Skin epidermis (tissue), 12 donors: ENCODE measurements around the gene SAFB.
"Not testable (repeated sequence)": the region's sequence is repeated elsewhere in the genome, so short reads cannot be mapped to it uniquely, and the experiment has no call there.

ENCODE experiments used
- H3K27ac ChIP-seq, 21 experiments: fragments of 200-600 bp; sonication (generic) in 11 of 21; one replicate each; pipeline ENCODE4 v1.5.0; 2020; ENCODE audit warnings: mild to moderate bottlenecking in 3 of 21, inconsistent platforms in 2 of 21, moderate library complexity in 2 of 21
- H3K4me3 ChIP-seq, 7 experiments: fragments of 200-600 bp; sonication (generic) in 2 of 7; one replicate each; pipeline ENCODE4 v1.5.0; 2020; ENCODE audit warnings: inconsistent platforms in 2 of 7, mild to moderate bottlenecking in 2 of 7, moderate library complexity in 1 of 7

SAFB gene

DNA sequence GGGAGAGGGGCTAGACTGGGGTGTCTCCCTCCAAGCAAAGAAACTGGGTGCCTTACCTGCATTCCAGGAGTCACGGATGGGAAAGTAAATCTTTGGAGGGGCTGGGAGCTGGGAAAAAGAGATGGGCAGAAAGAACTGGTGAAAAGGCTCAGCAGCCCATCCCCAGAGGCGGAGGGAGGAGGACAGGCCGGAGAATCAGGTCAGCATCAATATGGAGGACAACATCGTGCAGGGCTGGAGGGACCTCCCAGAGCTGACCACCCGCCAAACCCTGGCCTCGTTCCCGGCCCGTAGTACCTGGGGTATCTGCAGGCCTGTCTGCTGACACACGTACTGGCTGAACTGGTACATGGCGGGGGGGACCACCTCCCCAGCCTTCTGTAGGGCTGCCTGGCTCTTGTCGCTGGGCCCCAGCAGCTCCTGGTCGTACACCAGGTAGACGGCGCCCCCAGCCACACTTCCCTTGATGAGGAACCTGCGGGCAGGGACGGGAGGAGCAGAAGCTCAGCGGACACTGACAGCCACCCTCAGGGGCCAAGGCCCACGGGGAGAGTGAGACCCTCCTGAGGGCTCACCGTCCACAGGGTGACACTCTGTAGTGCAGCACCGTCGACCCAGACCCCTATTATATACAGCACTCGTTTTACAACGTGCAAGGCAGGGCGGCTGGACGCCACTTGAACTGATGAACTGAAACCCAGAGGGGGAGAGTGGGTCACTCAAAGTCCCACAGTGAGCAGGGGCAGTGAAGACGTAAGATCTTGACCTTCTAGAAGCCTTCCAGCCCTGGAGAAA, 56.6 kb downstream of the SAFB start:
- Histone ChIP-seq H3K4me3 (peak overlapping the region; percentile 69 to 97 (median 84)), H3K27ac (peak overlapping the region; percentile 72 to 98 (median 89))

DNA sequence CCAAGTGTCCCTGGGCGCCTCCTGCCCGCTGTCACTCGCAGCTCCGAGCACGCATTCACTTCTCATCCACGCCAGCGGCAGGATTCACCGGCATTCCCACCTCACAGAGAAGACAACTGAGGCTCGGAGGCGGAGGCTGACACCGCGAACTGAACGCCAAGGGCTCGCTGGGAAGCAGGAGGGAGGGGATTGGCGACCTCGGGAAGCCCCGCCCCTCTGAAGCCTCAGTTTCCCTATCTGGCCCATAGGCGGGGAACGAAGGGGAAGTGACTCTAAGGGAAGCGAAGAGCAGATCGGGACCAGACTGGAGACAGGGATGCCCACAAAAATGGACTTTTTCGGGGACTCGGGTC, 57.2 kb downstream of the SAFB start:
- peak overlapping the region; percentile 69 to 97 (median 84) for H3K4me3 ChIP-seq
- H3K27ac ChIP-seq, result peak overlapping the region; percentile 72 to 98 (median 89)

DNA sequence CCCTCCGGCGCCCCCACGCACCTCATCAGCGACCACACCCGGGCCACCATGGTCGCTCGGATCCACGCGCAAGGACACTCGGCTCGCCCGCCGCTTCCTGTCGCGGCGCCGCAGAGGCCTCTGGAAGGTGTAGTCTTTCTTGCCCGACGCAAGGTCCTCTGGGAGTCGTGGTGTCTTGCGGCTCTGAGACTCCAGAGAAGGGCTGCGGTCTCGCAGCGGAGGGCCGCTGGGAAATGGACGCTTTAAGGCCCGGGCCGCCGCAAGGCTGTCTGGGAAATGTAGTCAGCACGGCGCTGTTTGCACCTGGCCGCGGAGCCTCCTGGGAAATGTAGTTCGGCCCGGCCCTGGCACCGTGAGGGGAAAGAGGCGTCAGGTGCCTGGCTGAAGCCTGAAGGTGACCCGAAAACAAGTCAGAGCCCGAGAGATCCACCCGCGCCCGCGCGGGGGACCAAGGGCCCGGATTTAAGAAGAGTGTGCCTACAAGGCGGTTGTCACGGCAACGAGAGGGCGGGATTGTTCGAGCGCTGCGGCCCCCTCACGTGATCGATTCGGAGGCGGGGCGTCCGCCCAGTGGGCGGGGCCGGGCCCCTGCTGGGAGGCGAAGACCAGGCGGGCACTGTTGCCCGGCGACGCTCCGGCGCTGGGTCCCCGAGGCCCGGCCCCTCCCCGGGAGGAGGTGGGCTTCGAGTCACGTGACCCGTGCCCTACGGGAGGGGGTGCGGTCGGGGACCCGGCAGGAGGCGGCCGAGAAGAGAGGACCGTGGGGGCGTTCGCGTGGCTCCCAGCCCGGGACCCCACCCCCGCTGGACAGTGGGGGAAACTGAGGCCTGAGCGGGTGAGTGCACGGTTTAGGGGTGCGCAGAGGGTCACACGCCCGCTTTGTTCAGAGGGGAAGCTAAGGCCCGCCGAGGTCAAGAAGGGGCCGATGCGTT, 57.8 kb downstream of the SAFB start, which contains the start of the genes HSD11B1L and MICOS13:
HSD11B1L (plus strand) TSS at position 591 of the 932 bp plus-strand sequence. CDS start 3,806 bp downstream, outside the sequence.
MICOS13 (minus strand) TSS at position 80 of the 932 bp plus-strand sequence; CDS start at position 50, 30 bp downstream.
- Histone ChIP-seq H3K4me3 (peak within 1 kb of the TSS; percentile 69 to 97 (median 84)), H3K27ac (peak within 1 kb of the TSS; percentile 72 to 98 (median 89))

DNA sequence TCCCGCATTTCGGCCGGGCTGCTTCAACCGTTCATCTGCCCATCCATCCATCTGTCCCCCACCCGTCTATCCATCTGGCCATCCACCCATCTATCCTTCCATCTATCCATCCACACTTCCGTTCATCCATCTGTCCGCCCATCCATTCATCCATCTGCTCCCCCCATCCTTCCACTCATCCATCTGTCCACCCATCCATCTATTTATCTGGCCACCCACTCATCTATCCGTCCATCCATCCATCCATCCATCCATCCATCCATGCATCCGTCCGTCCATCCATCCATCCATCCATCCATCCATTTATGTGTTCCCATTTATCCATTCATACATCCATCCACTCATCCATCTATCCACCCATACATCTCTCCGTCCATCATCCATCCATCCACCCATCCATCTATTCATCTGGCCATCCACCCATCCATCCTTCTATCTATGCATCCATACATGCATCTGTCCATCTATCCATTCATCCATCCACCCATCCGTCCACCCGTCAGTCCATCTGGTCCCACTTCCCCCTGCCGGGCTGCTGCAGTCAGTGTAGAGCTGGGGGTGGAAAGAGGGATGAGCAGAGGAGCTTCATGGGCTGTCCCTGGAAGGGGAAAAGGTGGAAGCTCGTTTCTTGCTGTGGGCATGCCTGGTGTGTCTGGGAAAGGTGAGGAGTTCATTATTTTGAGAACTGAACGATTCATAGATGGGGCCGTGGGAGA, 58.7 kb downstream of the SAFB start:
- Histone ChIP-seq H3K27ac (peak overlapping the region in 6 of 21 experiments; percentile 84 to 98 (median 88)), H3K4me3 (peak overlapping the region; percentile 69 to 97 (median 84))

DNA sequence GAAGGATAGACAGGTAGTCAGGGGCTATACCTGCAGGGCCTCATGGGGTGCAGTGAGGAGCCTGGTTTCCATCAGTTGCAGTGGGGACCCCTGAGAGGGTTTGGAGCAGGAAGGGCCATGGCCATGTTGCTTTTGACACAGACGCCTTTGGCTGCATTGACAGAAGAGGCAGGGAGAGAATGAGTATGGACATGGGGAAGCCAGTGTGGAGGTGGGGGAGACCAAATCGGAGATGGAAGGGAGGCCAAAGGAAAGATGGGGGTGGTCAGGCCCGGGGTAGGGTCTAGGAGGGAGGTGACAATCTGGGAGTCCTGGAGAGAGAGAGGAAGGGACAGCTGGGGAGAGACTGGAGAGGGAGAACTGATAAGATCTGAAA, 59.2 kb downstream of the SAFB start:
- H3K4me3 ChIP-seq, result no peak overlapping the region
- H3K27ac ChIP-seq, result no peak overlapping the region

DNA sequence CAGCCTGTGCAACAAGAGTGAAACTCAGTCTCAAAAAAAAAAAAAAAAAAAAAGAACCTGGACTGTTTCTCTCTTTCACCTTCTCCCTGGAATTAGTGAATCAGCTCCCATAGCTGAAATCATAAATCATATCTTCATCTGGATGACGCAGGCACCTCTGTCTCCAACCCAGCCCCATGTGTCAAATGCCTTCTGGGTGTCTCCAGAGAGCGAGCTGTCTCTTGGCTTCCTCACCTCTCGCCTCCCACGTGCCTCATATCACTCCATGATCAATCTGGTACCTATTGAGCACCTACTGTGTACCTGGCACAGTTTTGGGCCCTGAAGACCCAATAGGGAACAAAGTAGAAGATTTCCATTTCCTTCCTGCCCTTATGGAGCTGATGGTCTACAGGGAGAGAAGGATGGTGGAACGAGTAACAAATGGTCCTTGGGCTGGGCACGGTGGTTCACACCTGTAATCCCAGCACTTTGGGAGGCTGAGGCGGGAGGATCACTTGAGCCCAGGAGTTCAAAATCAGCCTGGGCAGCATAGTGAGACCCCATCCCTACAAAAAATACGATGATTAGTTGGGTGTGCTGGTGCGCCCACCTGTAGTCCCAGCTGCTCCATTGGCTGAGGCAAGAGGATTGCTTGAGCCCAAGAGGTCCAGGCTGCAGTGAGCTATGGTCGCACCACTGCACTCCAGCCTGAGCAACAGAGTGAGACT, 60.4 kb downstream of the SAFB start:
- Histone ChIP-seq H3K4me3 (no peak overlapping the region), H3K27ac (no peak overlapping the region)

DNA sequence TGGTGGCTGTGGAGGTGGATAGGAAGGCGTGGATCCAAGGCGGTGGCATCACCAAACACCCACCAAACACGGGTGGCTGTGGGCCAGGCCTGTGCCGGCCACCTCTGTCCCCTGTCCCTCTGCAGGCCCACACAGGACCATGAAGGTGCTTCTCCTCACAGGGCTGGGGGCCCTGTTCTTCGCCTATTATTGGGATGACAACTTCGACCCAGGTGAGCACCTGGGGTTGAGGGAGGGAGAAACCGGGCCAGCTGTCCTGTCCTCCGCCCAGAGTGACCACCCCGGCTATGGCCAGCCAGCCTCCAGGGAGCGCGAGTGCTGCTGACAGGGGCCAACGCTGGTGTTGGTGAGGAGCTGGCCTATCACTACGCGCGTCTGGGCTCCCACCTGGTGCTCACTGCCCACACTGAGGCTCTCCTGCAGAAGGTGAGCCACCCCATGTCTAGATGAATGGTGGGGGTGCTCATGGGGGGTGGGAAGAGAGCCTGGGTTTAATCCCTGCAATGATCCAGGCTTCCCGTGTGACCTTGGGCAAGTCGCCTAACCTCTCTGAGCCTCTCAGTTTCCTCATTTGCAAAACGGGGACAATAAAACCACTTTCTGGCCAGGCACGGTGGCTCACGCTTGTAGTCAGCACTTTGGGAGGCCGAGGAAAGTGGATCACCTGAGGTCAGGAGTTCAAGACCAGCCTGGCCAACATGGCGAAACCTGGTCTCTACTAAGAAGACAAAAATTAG, 62.0 kb downstream of the SAFB start:
- Histone ChIP-seq H3K27ac (peak overlapping the region in 1 of 21 experiments; percentile 21), H3K4me3 (no peak overlapping the region)

DNA sequence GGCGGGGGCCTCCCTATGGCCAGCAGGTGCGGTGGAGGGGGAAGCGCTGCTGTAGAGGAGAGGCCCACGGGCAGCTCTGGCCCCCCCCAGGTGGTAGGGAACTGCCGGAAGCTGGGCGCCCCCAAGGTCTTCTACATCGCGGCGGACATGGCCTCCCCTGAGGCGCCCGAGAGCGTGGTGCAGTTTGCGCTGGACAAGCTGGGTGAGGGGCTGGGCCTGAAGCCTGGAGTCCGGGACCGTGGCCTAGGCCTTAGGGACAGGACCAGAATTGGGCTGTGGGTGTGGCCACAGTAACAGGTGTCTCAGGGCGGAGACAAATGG, 63.4 kb downstream of the SAFB start:
- Histone ChIP-seq H3K4me3 (peak overlapping the region in 6 of 7 experiments; percentile 45 to 69 (median 52)), H3K27ac (peak overlapping the region in 17 of 21 experiments; percentile 17 to 85 (median 63))

DNA sequence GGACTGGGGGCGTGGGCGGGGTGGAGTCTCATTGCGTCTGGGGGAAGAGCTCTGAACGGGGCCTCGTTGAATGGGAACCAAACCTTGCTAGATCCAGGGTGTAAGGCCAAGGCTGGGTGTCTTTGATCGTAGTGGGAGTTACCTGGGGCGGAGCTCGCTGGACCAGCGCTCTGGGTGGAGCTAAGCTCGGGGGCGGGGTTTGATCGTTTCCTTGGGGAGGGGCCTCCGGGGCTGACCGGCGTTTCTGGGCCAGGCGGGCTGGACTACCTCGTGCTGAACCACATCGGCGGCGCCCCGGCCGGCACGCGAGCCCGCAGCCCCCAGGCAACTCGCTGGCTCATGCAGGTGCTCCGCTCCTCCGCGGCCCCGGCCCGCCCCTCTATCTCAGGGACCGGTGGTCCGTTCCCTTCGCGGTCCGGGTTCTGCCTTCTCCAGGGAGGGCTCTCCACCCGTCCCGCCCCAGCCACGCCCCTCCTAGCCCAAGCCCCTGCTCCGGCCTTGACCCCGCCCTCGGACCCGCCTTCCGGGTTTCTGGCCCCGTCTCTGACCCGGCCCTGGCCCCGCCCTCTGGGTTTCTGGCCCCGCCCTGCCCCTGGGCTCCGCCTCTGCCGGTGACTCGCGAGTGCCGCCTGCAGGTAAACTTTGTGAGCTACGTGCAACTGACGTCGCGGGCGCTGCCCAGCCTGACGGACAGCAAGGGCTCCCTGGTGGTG, 63.9 kb downstream of the SAFB start:
- Histone ChIP-seq H3K27ac (peak overlapping the region in 20 of 21 experiments; percentile 17 to 85 (median 62)), H3K4me3 (peak overlapping the region; percentile 37 to 69 (median 51))

DNA sequence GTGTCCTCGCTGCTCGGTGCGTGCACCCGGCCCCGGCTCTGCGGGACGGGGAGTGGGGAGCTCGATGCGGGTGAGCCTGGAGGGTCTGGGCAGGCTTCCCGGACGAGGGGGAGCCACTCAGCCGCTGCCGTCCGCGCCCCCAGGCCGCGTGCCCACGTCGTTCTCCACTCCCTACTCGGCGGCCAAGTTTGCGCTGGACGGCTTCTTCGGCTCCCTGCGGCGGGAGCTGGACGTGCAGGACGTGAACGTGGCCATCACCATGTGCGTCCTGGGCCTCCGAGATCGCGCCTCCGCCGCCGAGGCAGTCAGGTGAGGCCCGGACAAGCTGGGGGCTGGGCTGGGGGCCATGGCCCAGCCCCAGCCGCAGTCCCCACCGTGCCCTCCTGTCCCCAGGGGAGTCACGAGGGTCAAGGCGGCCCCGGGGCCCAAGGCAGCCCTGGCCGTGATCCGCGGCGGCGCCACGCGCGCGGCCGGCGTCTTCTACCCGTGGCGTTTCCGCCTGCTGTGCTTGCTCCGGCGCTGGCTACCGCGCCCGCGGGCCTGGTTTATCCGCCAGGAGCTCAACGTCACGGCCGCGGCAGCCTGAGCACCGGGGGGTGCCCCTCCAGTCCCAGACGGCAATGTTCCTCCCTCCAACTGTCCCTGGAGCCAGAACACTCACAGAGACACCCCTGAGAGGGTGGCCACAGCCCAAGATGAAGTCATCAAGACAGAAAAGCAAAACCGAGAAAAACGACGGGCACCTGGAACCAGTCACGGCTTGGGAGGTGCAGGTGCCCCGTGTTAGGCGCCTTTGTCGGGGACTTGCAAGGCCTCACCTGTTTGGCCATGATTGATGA, 64.7 kb downstream of the SAFB start:
- H3K4me3 ChIP-seq, result peak overlapping the region; percentile 37 to 69 (median 51)
- H3K27ac ChIP-seq, result peak overlapping the region in 16 of 21 experiments; percentile 16 to 85 (median 62)

DNA sequence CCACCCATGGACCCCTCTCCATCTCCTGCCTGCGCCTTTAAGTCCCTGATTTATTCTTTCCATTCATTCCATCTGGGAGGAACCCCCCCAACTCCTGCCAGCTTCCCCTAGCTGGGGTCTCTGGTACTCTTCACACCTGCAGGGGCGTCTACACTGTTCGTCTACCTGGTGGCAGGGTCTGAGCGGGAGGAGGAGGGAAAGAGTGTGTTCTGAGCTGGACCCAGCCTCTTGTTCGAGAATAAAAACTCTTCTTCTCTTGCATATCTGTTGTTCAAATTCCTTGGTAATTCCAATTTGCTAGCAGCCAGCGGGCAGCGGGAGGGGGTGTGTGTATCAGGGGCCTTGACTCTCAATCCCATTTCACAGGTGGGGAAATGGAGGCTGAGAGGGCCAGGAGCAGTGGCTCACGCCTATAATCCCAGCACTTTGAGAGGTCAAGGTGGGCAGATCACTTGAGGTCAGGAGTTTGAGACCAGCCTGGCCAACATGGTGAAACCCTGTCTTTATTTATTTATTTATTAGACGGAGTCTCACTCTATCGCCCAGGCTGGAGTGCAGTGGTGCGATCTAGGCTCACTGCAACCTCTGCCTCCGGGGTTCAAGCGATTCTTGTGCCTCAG, 65.5 kb downstream of the SAFB start:
- not testable (repeated sequence) for H3K4me3 ChIP-seq
- peak overlapping the region in 1 of 21 experiments; percentile 16 for H3K27ac ChIP-seq

DNA sequence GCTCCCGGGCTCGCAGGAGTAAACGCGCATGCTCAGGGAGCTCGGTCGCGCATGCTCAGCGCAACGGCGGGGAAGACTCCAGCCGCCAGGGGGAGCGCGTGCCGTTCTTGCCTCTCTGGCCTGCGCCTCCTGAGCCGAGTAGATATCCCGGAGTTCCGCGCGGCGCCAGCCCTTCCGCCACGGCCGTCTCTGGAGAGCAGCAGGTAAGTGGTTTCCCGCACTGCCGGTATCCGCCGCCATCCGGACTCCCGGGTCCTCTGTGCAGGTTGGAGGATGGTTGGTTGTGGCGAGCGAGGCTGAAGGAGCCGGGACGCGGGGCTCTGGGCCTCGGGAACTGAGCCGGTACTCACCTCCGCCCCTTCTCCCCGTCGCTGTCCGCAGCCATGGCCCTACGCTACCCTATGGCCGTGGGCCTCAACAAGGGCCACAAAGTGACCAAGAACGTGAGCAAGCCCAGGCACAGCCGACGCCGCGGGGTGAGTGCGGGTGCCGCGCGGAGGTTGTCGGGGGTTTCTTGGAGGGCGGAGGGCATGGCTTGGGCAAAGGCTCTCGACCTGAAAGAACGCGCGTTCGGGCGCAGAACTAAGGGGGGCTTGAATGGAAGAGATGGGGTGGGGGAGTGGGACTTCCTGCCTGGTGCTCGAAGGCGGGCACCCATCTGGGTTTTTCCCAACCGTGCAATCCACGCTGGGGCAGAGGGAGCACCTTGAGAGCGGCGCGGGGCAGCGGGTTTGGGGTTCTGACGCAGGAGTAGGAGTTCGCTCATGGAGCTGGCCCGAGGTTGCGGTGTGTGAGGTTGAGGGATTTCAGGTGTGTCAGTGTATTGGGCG, 67.5 kb downstream of the SAFB start, which contains the start of gene RPL36:
RPL36 (plus strand) TSS at position 171 of the 830 bp plus-strand sequence; CDS start at position 384, 213 bp downstream.
- Histone ChIP-seq H3K4me3 (peak within 1 kb of the TSS; percentile 64 to 91 (median 79)), H3K27ac (peak within 1 kb of the TSS; percentile 71 to 96 (median 91))

DNA sequence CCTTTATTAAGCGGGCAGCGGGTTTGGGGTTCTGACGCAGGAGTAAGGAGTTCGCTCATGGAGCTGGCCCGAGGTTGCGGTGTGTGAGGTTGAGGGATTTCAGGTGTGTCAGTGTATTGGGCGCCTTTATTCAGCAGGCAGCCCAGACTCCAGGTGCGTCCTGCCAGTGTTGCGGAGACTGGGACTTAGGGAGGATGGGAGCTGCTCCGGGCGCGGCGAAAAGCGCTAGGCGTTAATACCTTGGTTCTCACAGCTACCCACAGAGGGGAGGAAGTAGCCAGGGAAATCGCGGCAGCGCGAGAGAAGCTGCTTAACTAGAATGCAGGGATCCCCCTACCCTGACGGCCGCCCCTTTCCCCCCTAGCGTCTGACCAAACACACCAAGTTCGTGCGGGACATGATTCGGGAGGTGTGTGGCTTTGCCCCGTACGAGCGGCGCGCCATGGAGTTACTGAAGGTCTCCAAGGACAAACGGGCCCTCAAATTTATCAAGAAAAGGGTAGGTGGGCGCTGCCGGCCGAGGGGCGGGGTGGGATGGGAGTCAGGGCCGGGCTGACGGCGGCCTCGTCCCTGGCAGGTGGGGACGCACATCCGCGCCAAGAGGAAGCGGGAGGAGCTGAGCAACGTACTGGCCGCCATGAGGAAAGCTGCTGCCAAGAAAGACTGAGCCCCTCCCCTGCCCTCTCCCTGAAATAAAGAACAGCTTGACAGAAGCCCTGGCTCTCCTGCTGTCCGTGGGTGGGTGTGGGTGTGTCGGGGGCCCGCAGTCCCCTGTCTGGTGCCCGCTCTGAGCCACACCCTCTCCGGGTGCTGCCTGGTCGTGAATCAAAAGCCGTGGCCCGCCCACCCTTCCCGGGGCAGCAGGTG, 68.3 kb downstream of the SAFB start:
- peak overlapping the region; percentile 64 to 91 (median 79) for H3K4me3 ChIP-seq
- peak overlapping the region in 20 of 21 experiments; percentile 71 to 96 (median 91) for H3K27ac ChIP-seq
